Vagina (tissue), 2 donors: Measurements from ENCODE around the gene MAP2K2.

Experiments
- CTCF ChIP-seq, 3 experiments: fragments of 450-650 bp in 2 of 3; fragments of 200-600 bp in 1 of 3; sonication (generic) in 1 of 3; IDR thresholded peaks; one replicate each; pipeline ENCODE4 v1.5.1; 2017 to 2019; ENCODE audit warnings: antibody characterized with exemption in 3 of 3, mild to moderate bottlenecking in 2 of 3, moderate library complexity in 2 of 3
- POLR2AphosphoS5 ChIP-seq, 2 donors: sonication (generic); formaldehyde crosslinking; IDR thresholded peaks; one replicate each; pipeline ENCODE4 v1.9.0; 2017; ENCODE audit warnings: antibody characterized with exemption in 2 of 2, mild to moderate bottlenecking in 2 of 2, low read depth in 1 of 2; ENCODE audit not compliant: insufficient read depth in 1 of 2

GRCh38 chr19:4077007-4077374 is 46.9 kb downstream of the MAP2K2 start:
- no peak for TF ChIP-seq POLR2AphosphoS5 (IDR thresholded peaks at IDR 0.05; ENCODE audit: insufficient read depth in 1 of 2, low read depth in 1 of 2)
- TF ChIP-seq CTCF (IDR thresholded peaks at IDR 0.05), result no peak
